Colon (tissue), 2 donors: ENCODE data around the gene RALY.

ENCODE experiments used
- FAIRE-seq: peaks from 2 replicates; lab custom pipeline; 2012; peaks lifted over from hg19 to GRCh38; lab: Jason Lieb, UNC
- donor health status: control.
- donor health status: control.

RALY gene

DNA sequence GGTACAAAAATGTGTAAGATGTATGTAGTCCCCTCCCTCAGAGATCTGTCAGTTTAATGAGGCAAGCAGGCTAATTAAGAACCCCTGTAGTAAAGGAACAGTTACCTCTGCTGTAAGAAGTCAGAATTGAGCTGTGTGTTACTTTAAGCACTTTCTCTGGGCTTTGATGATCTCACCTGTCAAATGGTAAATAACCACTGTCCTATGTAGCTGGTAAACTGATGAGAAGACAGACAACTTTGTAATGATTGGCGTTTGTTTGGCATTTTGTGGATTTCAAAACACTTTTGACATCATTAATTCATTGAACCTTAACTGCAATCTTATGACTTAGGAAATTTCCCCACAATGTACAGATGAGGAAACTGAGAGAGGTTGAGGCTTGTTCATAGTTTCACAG lies 55.7 kb downstream of the RALY start:
- FAIRE-seq, result no peak

DNA sequence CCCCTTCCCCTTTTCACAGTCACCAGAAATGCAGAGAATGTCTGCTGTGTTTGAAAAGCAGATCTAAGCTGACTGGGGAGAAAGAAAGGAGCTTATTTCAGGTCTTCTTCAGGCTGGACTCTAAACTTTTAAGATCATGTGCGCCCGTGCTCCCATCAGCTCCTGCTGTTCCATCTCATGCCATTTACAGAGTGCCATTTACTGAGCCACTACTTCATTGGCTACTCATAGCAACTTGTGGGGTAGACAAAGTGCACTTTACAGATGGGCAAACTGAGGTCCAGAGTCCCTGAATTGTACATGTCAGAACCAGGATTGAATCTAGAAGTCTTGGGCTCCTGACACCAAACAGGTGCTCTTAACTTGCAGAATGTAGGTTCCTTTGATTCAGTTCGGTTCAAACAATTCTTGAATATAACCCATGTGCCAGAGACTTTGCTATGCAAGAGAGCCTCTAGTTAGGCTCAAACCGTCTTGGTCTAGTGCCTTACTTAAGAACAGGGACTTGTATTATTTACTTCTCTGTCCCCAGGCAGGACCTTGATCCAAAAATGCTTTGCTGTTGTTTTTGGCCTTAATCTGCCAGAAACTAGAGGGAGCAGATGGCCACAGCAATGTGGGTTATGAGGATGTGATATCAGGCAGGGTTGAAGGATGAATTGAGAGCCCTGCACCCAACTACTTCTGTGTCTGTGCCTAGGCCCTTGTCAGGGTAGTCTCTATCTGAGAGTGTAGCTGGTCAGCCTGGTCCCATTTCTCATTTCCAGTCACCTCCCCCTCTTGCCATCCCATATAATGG lies 56.4 kb downstream of the RALY start:
- FAIRE-seq, result no peak

DNA sequence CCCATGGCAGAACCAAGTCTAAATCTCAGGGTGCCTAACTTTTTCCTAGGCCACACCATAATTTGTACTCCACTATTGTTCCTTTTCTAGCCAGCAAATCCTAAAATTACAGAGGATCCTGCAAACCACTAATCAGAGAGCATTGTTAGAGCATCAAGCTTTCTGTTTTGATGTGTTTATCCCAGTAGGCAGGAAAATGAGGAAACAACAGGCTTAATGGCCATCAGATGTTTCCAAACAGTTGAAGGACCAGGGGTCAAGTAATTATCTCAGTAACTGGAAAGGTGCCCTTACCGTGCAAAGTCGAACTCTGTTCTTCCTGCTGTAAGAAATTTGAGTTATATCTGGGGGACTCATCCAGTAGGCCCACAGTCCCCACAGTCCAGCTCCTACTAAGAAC lies 58.7 kb downstream of the RALY start:
- no peak for FAIRE-seq

DNA sequence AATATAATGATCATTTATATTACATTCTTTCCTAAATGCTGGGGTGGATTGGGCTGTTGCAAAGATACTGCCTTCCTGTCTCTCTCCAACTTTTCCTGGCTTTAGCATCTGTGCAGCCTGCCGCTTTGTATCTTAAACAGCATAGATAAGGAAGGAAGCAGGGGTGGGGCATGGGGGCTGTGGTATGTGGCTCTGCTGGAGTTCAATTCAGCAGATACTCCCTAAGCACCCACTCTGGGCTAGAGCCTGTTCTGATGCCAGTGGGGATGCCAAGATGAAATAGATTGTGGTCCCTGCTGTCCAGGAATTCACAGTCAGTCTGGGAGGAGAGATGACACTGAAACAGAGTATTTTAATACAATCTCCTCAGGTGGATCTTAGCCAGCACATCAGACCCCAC lies 61.6 kb downstream of the RALY start:
- no peak for FAIRE-seq

DNA sequence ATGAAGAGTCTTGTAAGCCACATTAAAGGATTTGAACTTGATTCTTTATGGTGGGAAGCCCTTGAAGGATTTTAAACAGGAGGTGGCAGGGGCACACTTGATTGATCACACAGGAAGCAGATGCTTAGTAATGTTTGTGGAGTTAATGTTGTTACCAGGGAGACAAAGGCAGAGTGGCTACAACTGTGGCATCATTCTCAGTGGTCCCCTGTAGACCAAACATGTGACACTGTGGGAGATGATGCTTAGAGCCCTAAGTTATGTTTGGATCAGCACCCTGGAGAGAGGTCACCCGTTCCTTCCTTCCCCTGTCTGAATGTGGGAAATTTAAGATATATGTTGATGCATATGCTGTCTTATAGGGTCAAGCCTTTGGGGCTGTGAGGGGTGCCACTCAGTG lies 65.1 kb downstream of the RALY start:
- no peak for FAIRE-seq

DNA sequence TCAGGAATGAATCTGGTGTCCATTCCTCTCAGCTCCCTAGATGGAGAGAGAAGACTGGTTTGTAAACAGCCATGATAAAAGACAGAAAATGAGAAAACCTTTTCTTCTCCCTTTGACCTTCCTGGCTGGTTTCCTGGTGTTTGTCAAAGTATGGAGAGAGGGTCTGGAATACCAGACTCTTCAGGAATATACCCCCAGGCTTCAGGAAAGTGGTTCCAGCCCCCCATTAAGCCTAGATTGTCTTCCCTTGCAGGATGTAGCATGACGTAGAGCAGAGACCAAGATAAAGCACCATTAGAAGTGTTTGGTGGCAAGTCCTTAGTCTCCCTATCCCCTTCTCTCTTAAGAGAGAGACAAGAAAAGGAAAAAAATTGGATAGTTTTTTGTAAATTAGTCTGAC lies 67.3 kb downstream of the RALY start:
- FAIRE-seq, result no peak

DNA sequence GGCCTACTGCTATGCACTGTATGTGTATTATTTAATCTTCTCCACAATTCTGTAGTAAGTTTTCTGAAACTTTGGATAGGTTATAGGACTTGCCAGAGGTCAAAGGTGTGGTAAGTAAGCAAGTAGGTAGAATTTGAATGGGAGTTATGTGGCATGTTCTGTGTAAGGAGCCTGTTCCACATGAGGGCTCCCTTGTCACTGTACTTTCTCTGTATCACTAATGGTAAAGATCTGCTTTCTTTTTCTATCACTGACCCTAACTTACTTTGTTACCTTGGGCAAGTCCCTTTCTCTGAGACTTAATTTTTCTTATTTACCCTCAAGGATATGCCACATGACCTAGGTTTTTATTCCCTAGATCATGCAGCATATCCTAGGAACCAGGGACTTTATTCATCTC lies 68.0 kb downstream of the RALY start:
- FAIRE-seq, result no peak

DNA sequence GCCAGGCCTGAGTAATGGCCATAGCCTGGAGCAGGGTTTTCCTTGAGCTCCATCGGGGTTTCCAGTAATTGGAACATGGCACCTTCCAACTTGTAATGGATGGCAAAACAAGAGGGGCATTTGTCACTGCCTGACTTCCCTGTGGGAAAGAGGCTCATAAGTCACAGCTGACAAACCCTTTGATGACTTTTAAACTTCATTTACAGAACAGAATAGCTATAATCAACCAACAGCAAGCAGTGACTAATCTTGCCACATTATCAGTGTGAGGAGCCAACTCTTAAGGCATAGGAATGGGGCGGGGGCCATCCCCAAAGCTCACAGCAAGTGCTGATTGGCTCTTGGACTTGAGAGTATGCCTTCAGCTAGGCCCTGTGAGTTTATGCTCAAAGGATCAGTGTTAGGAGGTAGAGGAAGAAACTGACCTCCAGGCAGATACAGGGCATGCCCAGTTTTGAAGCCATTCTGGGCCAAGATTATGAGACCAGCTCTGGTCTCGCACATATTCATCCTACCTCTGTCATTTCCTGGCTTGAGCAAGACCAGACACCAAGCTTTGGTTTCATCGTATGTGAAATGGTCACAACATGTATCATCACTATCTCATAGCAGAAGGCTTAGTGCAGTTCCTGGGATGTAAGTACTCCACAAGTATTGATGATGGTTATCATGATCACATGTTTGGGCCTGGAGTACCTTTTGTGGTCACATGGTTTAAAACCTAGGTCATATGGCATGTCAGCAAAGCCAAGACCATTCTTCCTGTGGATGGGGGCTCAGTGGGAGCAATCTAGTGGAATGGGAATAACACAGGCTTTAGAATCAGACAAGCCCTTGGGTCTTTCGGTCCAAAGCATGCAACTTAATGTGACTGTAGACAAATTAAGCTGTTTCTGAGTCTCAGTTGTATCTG lies 69.1 kb downstream of the RALY start:
- no peak for FAIRE-seq

DNA sequence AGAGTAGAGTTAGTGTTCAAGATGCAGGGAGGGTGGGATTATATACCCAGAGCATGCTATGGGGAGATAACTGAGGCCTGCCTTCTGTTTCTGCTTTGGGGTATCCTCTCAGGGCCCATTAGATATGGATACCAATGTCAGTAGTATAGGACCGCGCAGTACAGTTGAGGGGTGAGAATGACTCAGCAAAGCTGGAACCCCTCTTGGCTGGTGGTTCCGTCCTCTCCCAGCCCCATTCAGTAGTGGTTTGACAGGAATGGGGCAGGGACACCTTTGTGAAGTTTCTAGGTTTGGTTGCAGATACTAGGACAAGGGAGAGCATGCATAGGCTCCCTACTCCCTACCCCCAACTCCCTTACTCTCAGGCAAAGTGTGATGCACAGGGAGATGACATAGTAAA lies 70.6 kb downstream of the RALY start:
- FAIRE-seq, result no peak

DNA sequence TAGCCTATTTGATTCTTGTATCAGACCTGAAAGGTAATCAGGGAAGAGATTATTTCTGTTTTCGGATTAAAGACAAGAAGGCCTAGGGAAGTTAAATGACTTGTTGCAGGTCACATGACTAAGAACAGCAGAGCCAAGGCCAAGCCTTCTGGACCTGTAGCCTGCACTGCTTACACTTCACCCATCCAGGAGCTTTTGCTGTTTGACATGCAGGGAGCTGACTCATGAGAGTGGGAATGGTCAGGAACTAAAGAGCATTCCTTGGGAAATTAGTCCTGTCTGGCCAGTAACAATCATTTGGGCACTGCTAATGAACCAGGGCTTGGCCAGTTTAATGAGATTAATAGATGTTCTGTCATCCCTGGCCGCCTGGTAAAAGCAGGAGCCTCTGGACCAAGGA lies 71.5 kb downstream of the RALY start:
- FAIRE-seq, result no peak

DNA sequence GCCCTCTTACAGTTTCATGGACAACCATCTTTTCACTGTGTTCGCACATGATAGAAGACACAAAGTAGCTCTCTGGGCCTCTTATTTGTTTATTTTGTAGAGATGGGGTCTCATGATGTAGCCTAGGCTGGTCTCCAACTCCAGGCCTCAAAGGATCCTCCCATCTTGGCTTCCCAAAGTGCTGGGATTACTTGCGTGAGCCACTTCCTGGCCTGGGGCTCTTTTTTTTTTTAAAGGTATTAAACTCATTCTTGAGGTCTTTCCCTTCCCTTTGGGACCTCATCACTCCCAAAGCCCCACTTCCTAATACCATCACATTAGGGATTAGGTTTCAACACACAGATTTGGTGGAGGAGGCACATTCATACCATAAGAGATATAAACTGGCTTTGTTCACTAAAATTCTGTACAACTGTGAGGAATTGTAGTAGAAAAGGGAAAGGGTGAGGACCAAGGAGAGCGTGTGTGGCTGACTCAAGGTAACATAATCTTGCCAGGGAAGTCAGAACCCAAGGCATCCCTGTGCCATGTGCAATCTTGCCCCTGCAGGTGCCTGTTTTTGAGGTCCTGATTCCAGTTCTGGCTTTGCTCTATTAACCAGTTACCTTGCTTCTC lies 72.9 kb downstream of the RALY start:
- FAIRE-seq, result no peak

DNA sequence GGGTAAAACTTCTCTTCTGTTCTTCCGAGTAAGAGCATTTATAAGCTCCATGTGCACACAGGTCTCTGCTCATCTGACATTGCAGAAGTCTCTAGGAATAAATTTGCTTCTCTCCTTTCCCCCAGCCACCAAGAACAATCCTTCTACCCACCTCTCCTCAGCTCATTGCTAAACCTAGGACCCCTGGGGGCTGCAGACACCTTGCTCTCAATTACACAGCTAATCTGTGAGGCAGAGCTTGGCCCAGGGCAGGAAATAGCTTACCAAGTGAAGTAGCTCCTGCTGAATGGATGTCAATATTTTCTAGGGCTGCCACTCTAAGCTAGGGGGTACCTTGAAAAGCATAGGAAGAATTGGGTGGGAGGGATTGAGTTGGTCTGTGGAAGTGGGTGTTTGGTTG lies 74.3 kb downstream of the RALY start:
- FAIRE-seq, result no peak

DNA sequence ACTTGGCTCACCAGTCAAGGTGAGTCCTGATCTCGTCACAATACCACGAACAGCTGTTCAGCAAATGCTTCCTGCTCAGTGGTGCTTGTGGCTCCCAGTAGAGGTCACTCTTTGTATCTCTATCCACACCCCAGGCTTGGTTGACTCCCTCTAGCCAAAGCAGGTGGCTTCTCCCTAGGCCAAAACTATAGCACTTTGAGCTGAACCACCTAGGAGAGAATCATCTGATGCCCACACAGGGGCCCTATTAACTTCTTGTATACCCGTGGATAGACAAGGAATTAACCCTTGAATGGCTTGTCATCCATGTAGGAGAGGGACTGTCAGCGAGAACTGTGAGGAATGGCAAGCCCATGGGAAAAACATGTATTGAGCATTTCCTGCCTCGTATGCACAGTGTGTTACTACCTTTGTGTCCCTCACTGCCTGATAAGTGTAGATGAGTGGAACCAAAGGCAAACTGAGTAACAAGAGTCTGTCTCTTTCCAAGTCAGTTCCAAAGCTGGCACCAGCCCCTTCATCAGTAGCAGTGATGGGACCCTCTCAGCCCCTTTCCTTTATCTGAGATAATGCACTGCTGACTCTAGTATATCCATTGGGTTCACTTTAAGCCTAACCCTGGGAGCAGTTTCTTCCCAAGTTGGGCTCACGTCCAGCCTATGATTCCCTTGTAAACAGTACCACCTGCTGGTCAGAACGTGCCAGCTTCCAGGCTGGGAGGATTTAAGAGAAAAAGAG lies 75.8 kb downstream of the RALY start:
- FAIRE-seq, result no peak

DNA sequence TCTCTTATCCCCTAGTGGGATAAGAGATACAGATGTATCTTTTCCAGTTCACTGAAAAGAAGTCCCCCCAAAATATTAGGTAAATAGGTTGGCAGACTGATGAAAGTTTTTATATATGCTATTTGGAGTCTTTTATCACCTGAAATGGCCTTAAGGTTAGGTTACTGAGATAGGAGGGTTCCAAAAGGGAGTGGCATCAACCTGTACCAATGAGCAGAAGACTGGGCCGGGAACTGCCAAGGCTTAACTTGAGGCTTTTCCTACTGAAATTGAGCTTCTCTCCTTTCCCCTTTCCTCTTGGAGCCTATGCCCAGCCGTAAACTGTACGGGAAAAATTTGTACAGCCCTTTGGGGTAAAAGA lies 76.3 kb downstream of the RALY start:
- FAIRE-seq, result no peak

DNA sequence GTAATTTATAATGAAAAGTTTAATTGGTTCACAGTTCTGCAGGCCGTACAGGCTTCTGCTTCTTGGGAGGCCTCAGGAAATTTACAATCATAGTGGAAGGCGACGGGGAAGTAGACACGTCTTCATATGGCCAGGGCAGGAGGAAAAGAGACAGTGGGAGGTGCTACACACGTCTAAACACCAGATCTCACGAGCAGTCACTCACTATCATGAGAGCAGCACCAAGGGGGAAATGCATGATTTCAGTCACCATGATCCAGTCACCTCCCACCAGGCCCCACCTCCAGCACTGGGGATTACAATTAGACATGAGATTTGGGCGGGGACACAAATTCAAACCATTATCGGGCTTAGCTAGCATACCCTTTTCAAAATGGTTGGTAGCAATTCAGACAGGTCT lies 77.1 kb downstream of the RALY start:
- FAIRE-seq, result no peak

DNA sequence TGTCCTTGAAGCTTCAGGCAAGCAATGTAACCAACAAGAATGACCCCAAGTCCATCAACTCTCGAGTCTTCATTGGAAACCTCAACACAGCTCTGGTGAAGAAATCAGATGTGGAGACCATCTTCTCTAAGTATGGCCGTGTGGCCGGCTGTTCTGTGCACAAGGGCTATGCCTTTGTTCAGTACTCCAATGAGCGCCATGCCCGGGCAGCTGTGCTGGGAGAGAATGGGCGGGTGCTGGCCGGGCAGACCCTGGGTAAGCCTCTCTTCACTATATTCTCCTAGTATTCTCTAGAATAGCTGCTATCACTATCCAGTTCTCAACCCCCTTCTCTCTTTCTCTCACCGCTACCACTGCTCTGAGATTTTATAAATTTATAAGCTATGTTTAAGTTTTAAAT lies 78.4 kb downstream of the RALY start:
- no peak for FAIRE-seq

DNA sequence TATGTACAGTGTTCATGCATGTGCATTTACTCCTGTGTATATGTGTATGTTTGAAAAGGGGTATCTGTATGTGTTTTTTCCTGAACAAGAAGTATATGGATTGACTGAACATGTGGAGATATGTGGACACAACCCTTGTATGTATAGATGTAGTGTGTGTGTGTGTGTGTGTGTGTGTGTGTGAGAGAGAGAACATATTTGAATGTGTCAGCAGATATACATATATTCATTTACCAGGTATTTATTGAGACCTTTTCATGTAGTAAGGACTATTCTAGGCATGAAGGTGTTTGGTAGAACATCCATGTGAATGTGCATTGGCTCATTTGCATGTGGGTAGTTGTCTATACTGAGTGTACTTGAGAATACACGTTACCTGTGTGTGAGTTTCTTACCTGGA lies 79.1 kb downstream of the RALY start:
- no peak for FAIRE-seq

DNA sequence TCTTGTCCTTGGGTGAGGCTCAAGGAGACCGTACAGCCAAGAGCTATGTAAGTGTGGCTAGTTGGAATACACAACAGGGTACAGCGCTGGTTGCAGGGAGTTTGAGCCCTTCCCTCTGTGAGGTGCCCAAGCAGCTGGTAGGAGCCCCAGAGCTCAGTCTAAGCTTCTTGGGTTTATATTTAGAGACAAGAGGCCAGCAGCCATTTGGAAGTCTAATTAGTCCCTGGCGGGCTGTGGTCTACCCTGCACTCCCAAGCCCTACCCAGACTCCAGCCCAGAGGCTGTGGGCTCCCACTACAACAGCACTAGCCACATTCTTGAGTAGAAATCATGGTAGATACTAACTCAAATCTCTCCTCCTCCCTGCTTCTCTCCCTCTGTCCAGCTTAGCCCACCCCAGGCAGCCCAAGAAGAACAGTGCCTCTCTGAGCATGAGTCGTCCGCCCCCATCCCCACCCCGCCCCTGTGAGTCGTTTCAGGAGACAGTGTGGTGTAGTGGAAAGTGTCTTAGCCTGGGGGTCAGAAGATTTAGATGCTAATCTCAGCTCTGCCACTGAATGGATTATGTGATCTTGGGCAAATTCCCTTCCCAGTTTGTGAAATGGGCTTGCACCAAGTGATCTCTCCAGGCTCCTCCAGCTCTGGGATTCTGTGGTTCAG lies 80.5 kb downstream of the RALY start:
- no peak for FAIRE-seq

DNA sequence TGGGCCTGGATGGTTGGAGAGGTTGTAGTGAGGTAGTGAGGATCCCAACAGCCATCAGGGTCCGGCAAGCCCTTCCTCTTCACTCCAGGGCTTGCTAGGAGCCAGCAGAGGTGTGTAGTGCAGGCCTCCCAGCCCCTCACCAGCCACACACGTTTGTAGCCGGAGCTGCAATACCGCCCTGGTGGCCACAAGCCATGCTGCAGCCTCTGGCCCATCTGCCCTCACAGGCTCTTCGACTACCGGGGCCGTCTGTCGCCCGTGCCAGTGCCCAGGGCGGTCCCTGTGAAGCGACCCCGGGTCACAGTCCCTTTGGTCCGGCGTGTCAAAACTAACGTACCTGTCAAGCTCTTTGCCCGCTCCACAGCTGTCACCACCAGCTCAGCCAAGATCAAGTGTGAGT lies 81.9 kb downstream of the RALY start:
- no peak for FAIRE-seq

DNA sequence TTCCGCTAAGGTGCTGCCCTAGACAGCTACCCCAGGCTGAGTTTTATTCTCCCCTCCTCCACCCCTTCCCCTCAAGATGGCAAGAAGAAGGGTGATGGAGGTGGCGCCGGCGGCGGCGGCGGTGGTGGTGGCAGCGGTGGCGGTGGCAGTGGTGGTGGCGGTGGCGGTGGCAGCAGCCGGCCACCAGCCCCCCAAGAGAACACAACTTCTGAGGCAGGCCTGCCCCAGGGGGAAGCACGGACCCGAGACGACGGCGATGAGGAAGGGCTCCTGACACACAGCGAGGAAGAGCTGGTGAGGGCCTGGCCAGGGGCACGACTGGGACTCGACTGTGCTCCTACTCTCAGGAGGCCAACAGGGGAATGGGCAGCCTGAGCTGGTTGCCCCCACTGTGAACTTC lies 83.2 kb downstream of the RALY start:
- FAIRE-seq, result no peak

DNA sequence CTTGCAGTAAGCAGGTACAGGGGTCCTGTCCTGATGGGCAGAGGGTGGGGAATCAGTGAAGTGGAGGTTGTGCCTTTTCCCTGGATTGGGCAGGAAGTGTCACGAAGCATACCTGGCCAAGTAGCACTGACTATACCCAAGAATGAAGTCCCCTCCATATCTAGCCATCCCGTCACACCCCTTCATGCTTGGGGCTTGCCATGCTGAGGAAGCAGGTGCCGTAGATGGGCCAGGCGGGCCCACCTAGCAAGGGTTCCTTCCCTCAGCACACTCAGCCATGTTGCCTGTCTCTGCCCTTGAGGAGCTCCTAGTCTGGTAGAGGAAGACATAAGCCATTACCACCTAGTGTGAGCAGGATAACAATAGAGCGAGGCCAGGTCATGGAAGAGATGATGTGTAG lies 84.8 kb downstream of the RALY start:
- FAIRE-seq, result no peak

DNA sequence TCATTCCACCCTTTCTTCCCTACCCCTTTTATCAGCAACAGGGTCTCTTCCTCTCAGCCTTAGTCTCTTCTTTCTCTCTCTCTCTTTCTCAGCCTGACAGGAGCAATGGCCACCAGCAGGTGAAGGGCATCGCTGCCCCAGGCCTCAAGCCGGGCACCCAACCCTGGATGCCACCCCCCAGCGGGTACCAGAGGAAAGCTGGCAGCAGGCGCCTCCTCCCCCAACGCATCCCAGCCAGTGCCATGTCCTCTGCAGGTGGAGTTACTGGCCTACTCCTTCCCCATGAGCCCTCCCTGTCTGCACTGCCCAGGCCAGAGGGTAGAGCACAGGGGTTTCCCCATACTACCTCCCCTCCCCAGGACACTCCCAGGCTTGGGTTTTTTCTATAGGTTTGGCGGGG lies 86.1 kb downstream of the RALY start:
- no peak for FAIRE-seq
